HG03139 (cell line): ENCODE measurements around the gene RANBP1.
"Not testable (repeated sequence)": the region's sequence is repeated elsewhere in the genome, so short reads cannot be mapped to it uniquely, and the experiment has no call there.

Source experiments
- ATAC-seq: cut with Tn5 transposase; IDR thresholded peaks from one replicate; pipeline ENCODE4 v1.9.1; 2021; ENCODE audit not compliant: unreplicated experiment

Gene RANBP1

GRCh38 chr22:20149257-20150250 is 33.6 kb downstream of the RANBP1 start:
- ATAC-seq = no peak

DNA sequence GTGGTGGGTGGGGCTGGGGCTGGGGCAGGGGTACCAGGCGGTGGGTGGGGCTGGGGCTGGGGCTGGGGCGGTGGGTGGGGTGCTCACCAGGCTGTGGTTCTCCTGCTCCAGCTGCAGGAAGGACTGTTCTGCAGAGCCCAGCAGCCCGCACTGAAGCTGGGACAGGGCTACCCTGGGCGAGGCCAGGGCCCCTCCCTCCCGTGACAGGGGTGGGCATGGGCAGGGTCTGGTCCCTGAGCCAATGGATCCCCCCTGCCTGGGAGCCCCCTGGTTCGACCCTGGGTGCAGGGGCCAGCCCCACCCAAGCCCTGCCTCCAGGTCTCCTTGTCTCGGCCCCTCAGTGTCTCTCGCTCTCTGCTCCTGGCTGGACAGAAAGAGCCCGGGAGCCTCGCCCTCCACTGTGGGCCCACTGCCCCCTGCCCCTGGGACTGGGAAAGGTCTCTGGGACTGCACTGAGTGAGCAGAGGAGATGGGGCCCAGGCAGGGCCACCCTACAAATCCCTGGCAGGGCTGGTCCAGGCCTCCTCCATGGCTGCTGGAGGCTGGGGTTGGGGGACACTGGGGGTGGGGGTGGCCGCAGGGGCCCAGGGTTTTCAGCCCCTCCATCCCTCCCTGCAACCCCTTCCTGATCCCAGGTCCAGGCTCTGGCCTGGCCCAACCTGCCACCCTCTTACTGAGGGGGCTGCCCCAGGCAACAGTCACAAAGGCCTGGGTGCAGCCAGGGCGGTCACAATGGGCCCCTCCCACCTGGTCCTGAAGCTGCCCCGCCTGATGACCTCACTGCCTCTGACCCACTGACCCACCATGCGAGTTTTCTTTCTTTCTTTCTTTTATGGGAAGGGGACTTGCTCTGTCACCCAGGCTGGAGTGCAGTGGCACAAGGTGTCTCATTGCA is 34.7 kb downstream of the RANBP1 start, which contains the start of gene CCDC188:
Gene CCDC188 (minus strand): TSS at position 675 of the 895 bp plus-strand sequence. CDS start 69 bp downstream, at position 606.
- ATAC-seq = no peak

GRCh38 chr22:20151276-20151588 is 35.3 kb downstream of the RANBP1 start:
- ATAC-seq = no peak

- ATAC-seq = no peak
These were observed 36.6 kb downstream of the RANBP1 start for GRCh38 chr22:20152464-20152890.

GRCh38 chr22:20153945-20154344 is 38.0 kb downstream of the RANBP1 start:
- no peak for ATAC-seq

- no peak for ATAC-seq
These were observed 38.8 kb downstream of the RANBP1 start for GRCh38 chr22:20154602-20155187.

DNA sequence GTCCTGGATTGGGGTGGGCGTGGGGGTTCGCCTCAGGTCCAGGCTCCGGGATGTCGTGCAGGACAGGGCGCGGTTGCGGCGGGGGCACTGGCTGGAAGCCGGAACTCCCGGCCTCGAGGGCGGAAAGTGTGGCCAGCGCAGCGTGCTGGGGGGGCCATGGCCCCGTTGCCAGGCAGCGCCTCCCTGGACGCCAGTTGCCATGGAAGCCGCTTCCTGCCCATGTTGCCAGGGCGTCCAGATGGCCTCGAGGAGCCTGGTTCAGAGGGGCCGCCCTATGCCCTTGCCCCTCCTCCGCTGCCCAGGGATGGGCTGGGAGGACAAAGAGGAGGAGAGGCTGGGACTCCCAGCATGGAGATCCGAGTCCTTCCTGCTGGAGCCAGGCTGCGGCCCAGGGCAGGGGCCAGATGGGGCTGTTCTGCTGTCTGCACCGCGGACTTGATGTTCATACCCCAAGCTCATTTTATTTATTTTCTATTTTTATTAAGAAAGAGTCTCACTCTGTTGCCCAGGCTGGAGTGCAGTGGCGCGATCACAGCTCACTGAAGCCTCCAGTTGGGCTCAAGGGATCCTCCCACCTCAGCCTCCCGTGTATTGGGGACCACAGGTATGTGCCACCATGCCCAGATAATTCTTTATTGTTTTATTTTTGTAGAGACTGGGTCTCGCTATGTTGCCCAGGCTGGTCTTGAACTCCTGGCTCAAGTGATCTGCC is 39.6 kb downstream of the RANBP1 start:
- no peak for ATAC-seq

GRCh38 chr22:20156042-20156389 is 40.1 kb downstream of the RANBP1 start:
- ATAC-seq = no peak

DNA sequence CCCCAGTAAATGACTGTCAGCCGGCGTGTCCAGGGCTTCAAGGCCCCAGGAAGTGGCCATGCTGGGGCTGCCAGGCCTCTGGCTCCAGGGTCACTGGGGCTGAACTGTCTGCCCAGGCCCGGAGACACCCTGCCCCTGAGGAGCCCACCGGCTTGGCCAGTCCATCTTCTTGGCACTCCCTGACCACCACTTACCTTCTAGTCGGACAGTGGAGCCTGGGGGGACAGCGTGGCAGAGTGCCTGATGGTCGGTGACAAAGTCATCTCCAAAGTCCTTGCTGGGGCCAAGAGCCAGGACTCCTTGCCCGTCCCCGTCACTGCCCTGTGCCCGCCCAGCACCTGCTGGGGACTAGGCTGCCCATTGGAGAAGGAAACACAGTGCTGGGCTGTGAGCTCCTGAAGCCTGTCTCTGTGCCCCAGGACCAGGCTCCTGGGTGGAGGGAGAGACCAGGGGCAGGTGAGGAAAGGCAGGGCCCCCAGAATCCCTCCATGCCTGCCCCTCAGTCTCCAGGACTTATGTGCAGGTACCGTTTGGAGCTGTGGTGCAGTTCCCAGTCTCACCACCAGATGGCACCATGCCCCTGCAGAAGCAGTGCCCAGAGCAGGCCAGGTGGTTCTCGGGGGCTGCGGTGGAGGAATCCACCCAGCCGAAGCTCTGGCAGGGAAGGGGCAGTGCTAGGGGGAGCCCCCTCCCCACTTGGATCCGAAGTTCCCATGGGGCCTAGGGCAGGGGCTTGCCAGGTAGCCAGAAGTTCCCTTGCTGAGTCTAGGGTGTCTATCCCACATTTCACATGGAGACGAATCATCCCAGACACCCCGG is 40.9 kb downstream of the RANBP1 start:
- no peak for ATAC-seq

- ATAC-seq = no peak
These were observed 41.7 kb downstream of the RANBP1 start for GRCh38 chr22:20157430-20158183.

DNA sequence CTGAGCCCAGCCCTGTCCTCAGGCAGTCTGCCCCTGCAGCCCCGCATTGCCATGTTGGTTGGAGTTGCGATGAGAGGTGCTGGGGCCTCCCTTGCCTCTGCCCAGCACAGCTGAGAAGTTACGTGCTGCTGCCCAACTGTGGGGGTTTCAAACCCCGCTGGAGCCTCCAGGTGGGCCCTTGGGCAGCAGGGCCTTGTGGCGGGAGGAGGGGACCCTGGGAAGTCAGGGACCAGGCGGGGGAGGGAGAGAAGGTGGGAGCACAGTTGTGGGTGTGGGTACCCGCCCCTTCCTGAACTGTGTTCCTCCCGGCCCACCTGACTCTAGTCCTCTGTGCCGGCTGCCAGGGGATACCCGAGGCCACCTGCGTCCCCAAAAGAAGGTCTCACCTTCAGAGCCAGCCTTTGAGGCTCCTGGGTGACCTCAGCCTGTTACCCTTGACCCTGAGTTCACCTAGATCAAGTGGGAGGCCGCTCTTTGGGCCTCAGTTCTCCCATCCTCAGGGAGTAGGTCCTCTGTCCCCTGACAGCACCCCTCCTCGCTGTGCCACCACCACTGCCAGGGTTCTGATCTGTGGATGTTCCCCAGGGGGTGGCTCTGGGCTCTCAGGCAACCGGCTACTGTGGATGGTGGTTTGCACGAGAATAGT is 42.6 kb downstream of the RANBP1 start:
- ATAC-seq = no peak

GRCh38 chr22:20159076-20159475 is 43.2 kb downstream of the RANBP1 start:
- no peak for ATAC-seq

- ATAC-seq = not testable (repeated sequence)
These were observed 43.6 kb downstream of the RANBP1 start for GRCh38 chr22:20159531-20159930.

GRCh38 chr22:20160041-20160440 is 44.1 kb downstream of the RANBP1 start:
- no peak for ATAC-seq

DNA sequence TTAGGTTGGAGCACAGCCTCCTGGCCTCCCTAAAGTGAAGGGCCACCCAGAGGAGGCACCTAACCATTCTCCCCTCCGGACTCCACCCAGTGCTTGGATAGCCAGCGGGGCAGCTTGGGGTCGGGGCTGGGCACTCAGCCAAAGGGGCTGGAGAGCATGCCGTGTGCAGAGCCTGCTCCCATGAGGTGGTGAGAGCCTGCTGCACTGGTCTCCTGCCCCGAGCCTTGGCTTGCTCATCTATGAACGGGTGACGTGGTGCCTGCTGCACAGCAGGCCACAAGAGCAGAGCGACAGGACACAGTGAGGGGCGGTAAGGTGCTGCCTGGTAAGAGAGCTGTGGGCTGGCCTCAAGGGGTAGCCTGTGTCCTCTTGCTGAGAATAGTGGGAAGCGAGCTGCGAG is 49.0 kb downstream of the RANBP1 start:
- no peak for ATAC-seq

- no peak for ATAC-seq
These were observed 49.5 kb downstream of the RANBP1 start for GRCh38 chr22:20165421-20165820.

DNA sequence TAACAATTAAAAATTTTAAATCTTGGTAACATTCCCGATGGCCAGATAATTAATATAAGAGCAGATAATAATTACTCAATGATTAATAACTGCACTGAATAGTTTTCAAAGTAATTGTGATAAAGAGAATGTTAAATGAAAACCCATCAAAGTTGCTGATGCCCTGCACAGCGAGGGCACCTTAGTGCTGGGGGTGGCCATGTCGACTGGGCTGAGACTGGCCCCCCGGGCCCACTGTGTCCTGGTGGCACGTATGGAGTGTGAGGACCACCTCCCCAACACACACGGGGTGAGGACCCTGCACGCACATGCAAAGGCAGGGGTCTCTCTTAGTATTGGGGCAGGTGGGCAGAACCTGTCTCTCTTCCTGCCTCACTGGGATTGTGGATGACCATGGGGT is 50.0 kb downstream of the RANBP1 start:
- ATAC-seq = no peak

DNA sequence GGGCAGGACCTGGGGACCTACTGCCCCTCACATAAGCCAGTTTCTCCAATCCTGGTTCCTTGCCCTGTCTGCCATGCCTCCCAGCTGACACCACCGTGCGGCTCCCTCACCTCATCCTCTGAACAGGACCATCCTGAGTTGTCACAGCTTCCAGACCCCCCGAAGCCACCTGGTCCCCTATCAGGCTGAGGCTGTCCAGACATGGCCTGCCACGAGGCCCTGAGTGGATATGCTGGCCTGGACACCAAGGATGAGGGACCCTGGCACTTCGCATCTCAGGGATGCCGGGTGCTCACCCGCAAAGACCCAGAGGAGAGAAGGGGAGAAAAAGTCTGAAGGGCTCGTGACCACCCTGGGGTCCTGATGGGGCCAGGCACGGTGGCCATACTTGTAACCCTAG is 50.8 kb downstream of the RANBP1 start:
- no peak for ATAC-seq
